ACC112 (cell line): Measurements from ENCODE around the gene RERE.

Experiments
- H2AFZ ChIP-seq: fragments of 200-600 bp; sonication (generic); one replicate; pipeline ENCODE4 v1.6.0; 2017; ENCODE audit warnings: antibody characterized with exemption, low read length; ENCODE audit not compliant: unreplicated experiment
- H3K27ac ChIP-seq: fragments of 200-600 bp; sonication (generic); 2 replicates; pipeline ENCODE4 v1.5.1; 2014; ENCODE audit warnings: low read depth, mild to moderate bottlenecking, antibody characterized with exemption, low read length, moderate library complexity
- H3K27me3 ChIP-seq: fragments of 200-600 bp; sonication (generic); 2 replicates; pipeline ENCODE4 v1.6.1; 2014; ENCODE audit warnings: mild to moderate bottlenecking, antibody characterized with exemption, low read length, moderate library complexity, mixed read lengths; ENCODE audit not compliant: insufficient read depth
- H3K36me3 ChIP-seq: fragments of 200-600 bp; sonication (generic); 2 replicates; pipeline ENCODE4 v1.6.1; 2016; ENCODE audit warnings: mild to moderate bottlenecking, antibody characterized with exemption, low read length, moderate library complexity, mixed read lengths; ENCODE audit not compliant: insufficient read depth
- H3K4me1 ChIP-seq: fragments of 200-600 bp; sonication (generic); one replicate; pipeline ENCODE4 v1.6.1; 2016; ENCODE audit warnings: low read length, mixed read lengths; ENCODE audit not compliant: insufficient read depth, unreplicated experiment, control insufficient read depth
- H3K4me3 ChIP-seq: fragments of 200-600 bp; sonication (generic); 2 replicates; pipeline ENCODE4 v1.5.1; 2014; ENCODE audit warnings: mild to moderate bottlenecking, low read depth, low read length
- H3K79me2 ChIP-seq: fragments of 200-600 bp; sonication (generic); one replicate; pipeline ENCODE4 v1.6.0; 2016; ENCODE audit warnings: low read length; ENCODE audit not compliant: control insufficient read depth, unreplicated experiment, insufficient read depth

The RERE gene

GRCh38 chr1:8678673-8679394 lies 138.6 kb downstream of the RERE start:
- Histone ChIP-seq H3K27me3 (no peaks in the 10 kb centered on the region), H3K36me3 (no peaks in the 10 kb centered on the region), H3K4me3 (no peak overlapping the region), H2AFZ (no peak overlapping the region), H3K27ac (no peak overlapping the region), H3K4me1 (peaks cover 26% of the 10 kb centered on the region), H3K79me2 (peaks cover 21% of the 10 kb centered on the region)

- Histone ChIP-seq H3K4me3 (no peak overlapping the region), H3K27me3 (no peaks in the 10 kb centered on the region), H3K4me1 (peaks cover 26% of the 10 kb centered on the region), H3K79me2 (peaks cover 21% of the 10 kb centered on the region), H2AFZ (no peak overlapping the region), H3K36me3 (no peaks in the 10 kb centered on the region), H3K27ac (no peak overlapping the region)
Observed at GRCh38 chr1:8677782-8678181, 139.7 kb downstream of the RERE start.

GRCh38 chr1:8676813-8677212 lies 140.6 kb downstream of the RERE start:
- H3K27me3 ChIP-seq = no peaks in the 10 kb centered on the region
- peaks cover 21% of the 10 kb centered on the region for H3K79me2 ChIP-seq
- no peak overlapping the region for H2AFZ ChIP-seq
- no peaks in the 10 kb centered on the region for H3K36me3 ChIP-seq
- H3K4me1 ChIP-seq = peaks cover 26% of the 10 kb centered on the region
- H3K4me3 ChIP-seq = no peak overlapping the region
- H3K27ac ChIP-seq = no peak overlapping the region

- Histone ChIP-seq H3K4me1 (peaks cover 28% of the 10 kb centered on the region), H3K27me3 (no peaks in the 10 kb centered on the region), H3K27ac (no peak overlapping the region), H3K36me3 (no peaks in the 10 kb centered on the region), H2AFZ (no peak overlapping the region), H3K4me3 (no peak overlapping the region), H3K79me2 (peaks cover 22% of the 10 kb centered on the region)
Observed at GRCh38 chr1:8676072-8676471, 141.4 kb downstream of the RERE start.

GRCh38 chr1:8674912-8675311 lies 142.5 kb downstream of the RERE start:
- Histone ChIP-seq H3K4me1 (peaks cover 40% of the 10 kb centered on the region), H3K27ac (no peak overlapping the region), H3K27me3 (no peaks in the 10 kb centered on the region), H3K36me3 (no peaks in the 10 kb centered on the region), H2AFZ (no peak overlapping the region), H3K4me3 (no peak overlapping the region), H3K79me2 (peaks cover 21% of the 10 kb centered on the region)

- H3K4me1 ChIP-seq = peaks cover 44% of the 10 kb centered on the region
- H3K36me3 ChIP-seq = no peaks in the 10 kb centered on the region
- H3K79me2 ChIP-seq = peaks cover 21% of the 10 kb centered on the region
- H2AFZ ChIP-seq = no peak overlapping the region
- no peaks in the 10 kb centered on the region for H3K27me3 ChIP-seq
- H3K27ac ChIP-seq = no peak overlapping the region
- no peak overlapping the region for H3K4me3 ChIP-seq
Observed at GRCh38 chr1:8674481-8674880, 143.0 kb downstream of the RERE start.

GRCh38 chr1:8671306-8671917 lies 146.0 kb downstream of the RERE start:
- Histone ChIP-seq H2AFZ (no peak overlapping the region), H3K36me3 (no peaks in the 10 kb centered on the region), H3K4me1 (peaks cover 53% of the 10 kb centered on the region), H3K4me3 (no peak overlapping the region), H3K27me3 (no peaks in the 10 kb centered on the region), H3K79me2 (peaks cover 35% of the 10 kb centered on the region), H3K27ac (no peak overlapping the region)

- no peak overlapping the region for H2AFZ ChIP-seq
- H3K36me3 ChIP-seq = no peaks in the 10 kb centered on the region
- H3K27ac ChIP-seq = no peak overlapping the region
- H3K27me3 ChIP-seq = no peaks in the 10 kb centered on the region
- peaks cover 41% of the 10 kb centered on the region for H3K79me2 ChIP-seq
- H3K4me3 ChIP-seq = no peak overlapping the region
- peaks cover 43% of the 10 kb centered on the region for H3K4me1 ChIP-seq
Observed at GRCh38 chr1:8670371-8670818, 147.0 kb downstream of the RERE start.

GRCh38 chr1:8669606-8670335 lies 147.7 kb downstream of the RERE start:
- Histone ChIP-seq H3K27me3 (no peaks in the 10 kb centered on the region), H3K27ac (no peak overlapping the region), H3K4me1 (peaks cover 37% of the 10 kb centered on the region), H3K79me2 (peaks cover 43% of the 10 kb centered on the region), H2AFZ (no peak overlapping the region), H3K4me3 (no peak overlapping the region), H3K36me3 (no peaks in the 10 kb centered on the region)

GRCh38 chr1:8667869-8668594 lies 149.4 kb downstream of the RERE start:
- Histone ChIP-seq H3K4me1 (peaks cover 44% of the 10 kb centered on the region), H3K27me3 (no peaks in the 10 kb centered on the region), H3K27ac (peak overlapping the region; percentile 3; the same call in 1 of the 2 replicates), H3K4me3 (no peak overlapping the region), H3K79me2 (peaks cover 51% of the 10 kb centered on the region), H2AFZ (no peak overlapping the region), H3K36me3 (no peaks in the 10 kb centered on the region)
